CD4-positive, CD25-positive, alpha-beta regulatory T cell (primary cell): Measurements from ENCODE around the gene STOX2. TPM values are rescaled to one million over a fixed set of nuclear protein-coding genes. Genes with fewer than 3 reads are reported as not detected.

ENCODE experiments used
- ATAC-seq, 2 donors: fragments of 150-1000 bp; cut with Tn5 transposase; one replicate each; pipeline ENCODE4 v1.10.0; 2021; ENCODE audit warnings: low read depth in 2 of 2, moderate number of reproducible peaks in 2 of 2, moderate library complexity in 1 of 2
- DNase-seq, 3 donors: peaks; one replicate each; pipeline versions ENCODE4 v3.0.0 to v3.0.0-alpha.2; 2012 to 2022; ENCODE audit warnings: mixed read lengths in 1 of 3
- H3K27ac ChIP-seq: one replicate; pipeline ENCODE4 v1.7.0; 2013; ENCODE audit warnings: mild to moderate bottlenecking, low read length; ENCODE audit not compliant: insufficient read depth, poor library complexity, severe bottlenecking
- H3K27me3 ChIP-seq: one replicate; pipeline ENCODE4 v1.7.0; 2013; ENCODE audit warnings: low read length; ENCODE audit not compliant: control insufficient read depth, insufficient read depth
- H3K36me3 ChIP-seq: one replicate; pipeline ENCODE4 v1.7.0; 2013; ENCODE audit warnings: mild to moderate bottlenecking, low read length, moderate library complexity; ENCODE audit not compliant: control insufficient read depth, insufficient read depth
- H3K4me1 ChIP-seq: 2 replicates; pipeline ENCODE4 v1.7.0; 2013; ENCODE audit warnings: mild to moderate bottlenecking, low read length; ENCODE audit not compliant: insufficient read depth, control insufficient read depth, poor library complexity, severe bottlenecking
- H3K4me3 ChIP-seq: one replicate; pipeline ENCODE4 v1.7.0; 2013; ENCODE audit warnings: low read depth, mild to moderate bottlenecking, low read length, moderate library complexity
- H3K9me3 ChIP-seq, 2 experiments: 1 replicate in 1 of 2; 2 replicates in 1 of 2; pipeline ENCODE4 v1.7.0; 2013; ENCODE audit warnings: low read length in 2 of 2, mild to moderate bottlenecking in 1 of 2, moderate library complexity in 1 of 2; ENCODE audit not compliant: control insufficient read depth in 2 of 2
- H3K27ac Mint-ChIP-seq, 3 donors: one replicate each; pipeline ENCODE4 v1.8.0; 2020 to 2022; ENCODE audit warnings: mild to moderate bottlenecking in 3 of 3, mixed read lengths in 3 of 3, moderate library complexity in 2 of 3
- H3K27me3 Mint-ChIP-seq: one replicate; pipeline ENCODE4 v1.8.0; 2022; ENCODE audit warnings: mild to moderate bottlenecking, mixed read lengths
- H3K36me3 Mint-ChIP-seq: one replicate; pipeline ENCODE4 v1.8.0; 2020; ENCODE audit warnings: mixed read lengths
- H3K4me1 Mint-ChIP-seq, 4 donors: one replicate each; pipeline ENCODE4 v1.8.0; 2020 to 2022; ENCODE audit warnings: mixed read lengths in 4 of 4, mild to moderate bottlenecking in 1 of 4
- H3K4me3 Mint-ChIP-seq, 4 donors: one replicate each; pipeline ENCODE4 v1.8.0; 2020 to 2022; ENCODE audit warnings: mild to moderate bottlenecking in 4 of 4, mixed read lengths in 4 of 4, moderate library complexity in 3 of 4
- H3K9me3 Mint-ChIP-seq, 7 donors: one replicate each; pipeline ENCODE4 v1.8.0; 2020 to 2022; ENCODE audit warnings: mixed read lengths in 7 of 7, mild to moderate bottlenecking in 3 of 7, moderate library complexity in 2 of 7
- polyA plus RNA-seq, 4 donors: library from polyadenylated mRNA; unstranded; fragments of 300-500 nt; fragmentation: Illumina TruSeq; gene quantifications; one replicate each; pipeline ENCODE4 v1.2.3, GENCODE V29; 2021
- total RNA-seq: library from RNA; stranded (reverse); gene quantifications from one replicate; pipeline ENCODE4 v1.2.3, GENCODE V29; 2022

STOX2 gene
- total and polyA plus RNA-seq, 5 donors from 2014 or later = not detected

- Mint-ChIP-seq H3K36me3 (no peaks in the 10 kb centered on the region), H3K27ac (no peak overlapping the region), H3K27me3 (peaks cover 34% of the 10 kb centered on the region), H3K4me1 (peaks cover 5 to 24% (median 17%) of the 10 kb centered on the region in 4 donors), H3K9me3 (peaks cover 0 to 6% (median 0%) of the 10 kb centered on the region in 7 donors), H3K4me3 (no peak overlapping the region)
- Histone ChIP-seq H3K27me3 (peaks cover 5% of the 10 kb centered on the region), H3K27ac (no peak overlapping the region), H3K36me3 (no peaks in the 10 kb centered on the region), H3K9me3 (no peaks in the 10 kb centered on the region), H3K4me1 (peaks cover 9% of the 10 kb centered on the region), H3K4me3 (no peak overlapping the region)
- DNase-seq (no peak), ATAC-seq (no peak)
Measured at GRCh38 chr4:184024637-184025036, 119.5 kb downstream of the STOX2 start.

DNA sequence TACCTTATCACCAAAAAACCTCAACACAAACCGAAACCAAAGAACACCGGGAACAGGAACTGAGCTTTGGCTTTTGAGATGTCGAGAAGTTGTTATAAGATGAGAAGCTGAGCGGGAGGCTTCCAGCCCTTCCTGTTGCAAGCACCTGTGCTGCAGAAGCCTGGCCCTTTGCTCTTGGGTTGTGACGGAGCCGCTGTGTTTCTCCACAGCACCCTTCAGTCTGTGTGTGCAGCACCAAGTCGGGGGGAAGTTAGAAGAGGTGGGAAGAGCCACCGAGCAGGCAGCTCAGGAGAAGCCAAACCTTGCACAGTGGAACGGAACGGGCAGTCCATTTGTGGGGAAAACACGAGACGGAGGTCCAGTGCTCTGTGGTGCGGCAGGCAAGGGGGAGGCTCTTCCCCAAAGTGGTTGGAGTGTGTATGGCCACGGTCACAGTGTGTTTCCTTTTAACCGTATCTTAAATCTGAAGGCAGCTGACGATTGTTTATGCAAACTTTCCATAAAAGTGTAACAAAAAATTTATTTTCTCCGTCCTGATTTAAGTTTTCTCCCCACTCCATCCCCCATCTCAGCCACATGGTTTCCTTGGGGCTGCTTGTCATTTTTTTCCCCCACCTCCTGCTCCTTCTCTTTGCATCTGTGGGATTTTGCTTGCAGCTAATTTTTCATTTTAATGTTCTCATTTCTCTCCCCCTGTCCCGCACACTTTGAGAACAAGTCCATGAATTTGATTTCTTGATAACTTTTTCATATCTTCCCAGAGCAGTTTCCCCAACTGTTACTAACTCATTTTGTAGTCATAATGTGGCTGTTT, 123.7 kb downstream of the STOX2 start:
- peaks cover 43% of the 10 kb centered on the region for H3K27me3 Mint-ChIP-seq
- H3K4me1 ChIP-seq = peaks cover 9% of the 10 kb centered on the region
- peaks cover 5 to 24% (median 17%) of the 10 kb centered on the region in 4 donors for H3K4me1 Mint-ChIP-seq
- no peak overlapping the region for H3K27ac ChIP-seq
- H3K36me3 Mint-ChIP-seq = no peaks in the 10 kb centered on the region
- peak overlapping the region in 2 of 3 donors; percentile 19 to 78 for H3K27ac Mint-ChIP-seq
- DNase-seq (peak in 2 of 3 donors; percentile 9 to 42), ATAC-seq (peak; percentile 28 to 52)
- H3K4me3 ChIP-seq = peak overlapping the region; percentile 69
- peaks cover 5% of the 10 kb centered on the region for H3K27me3 ChIP-seq
- H3K9me3 ChIP-seq = no peaks in the 10 kb centered on the region
- H3K4me3 Mint-ChIP-seq = peak overlapping the region; percentile 7 to 89 (median 84)
- H3K36me3 ChIP-seq = no peaks in the 10 kb centered on the region
- peaks cover 0 to 6% (median 0%) of the 10 kb centered on the region in 7 donors for H3K9me3 Mint-ChIP-seq

DNA sequence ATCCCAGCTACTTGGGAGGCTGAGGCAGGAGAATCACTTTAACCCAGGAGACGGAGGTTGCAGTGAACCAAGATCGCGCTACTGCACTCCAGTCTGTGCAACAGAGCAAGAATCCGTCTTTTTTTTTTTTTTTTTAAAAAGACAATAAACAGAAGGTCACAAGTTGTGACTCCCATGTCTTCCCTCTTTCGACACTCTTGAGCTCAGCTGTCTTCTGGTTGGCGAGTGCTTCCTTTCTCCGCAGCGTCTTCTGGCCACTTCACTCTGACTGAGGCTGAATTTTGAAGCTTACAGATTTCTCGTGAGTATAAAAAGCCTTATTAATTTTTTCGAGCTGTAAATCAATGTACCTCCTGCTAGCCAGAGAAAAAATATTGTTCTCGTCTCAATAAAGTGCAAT, 124.9 kb downstream of the STOX2 start:
- Histone ChIP-seq H3K27me3 (peaks cover 5% of the 10 kb centered on the region), H3K4me3 (no peak overlapping the region), H3K36me3 (no peaks in the 10 kb centered on the region), H3K4me1 (peaks cover 9% of the 10 kb centered on the region), H3K9me3 (no peaks in the 10 kb centered on the region), H3K27ac (no peak overlapping the region)
- DNase-seq (no peak), ATAC-seq (no peak)
- H3K27ac Mint-ChIP-seq = no peak overlapping the region
- H3K36me3 Mint-ChIP-seq = no peaks in the 10 kb centered on the region
- peaks cover 36% of the 10 kb centered on the region for H3K27me3 Mint-ChIP-seq
- peaks cover 5 to 24% (median 17%) of the 10 kb centered on the region in 4 donors for H3K4me1 Mint-ChIP-seq
- H3K4me3 Mint-ChIP-seq = no peak overlapping the region
- peaks cover 0 to 6% (median 0%) of the 10 kb centered on the region in 7 donors for H3K9me3 Mint-ChIP-seq

GRCh38 chr4:184030764-184031163, 125.7 kb downstream of the STOX2 start:
- Mint-ChIP-seq H3K4me3 (no peak overlapping the region), H3K27me3 (peaks cover 39% of the 10 kb centered on the region), H3K27ac (no peak overlapping the region)

GRCh38 chr4:184032091-184032490, 127.0 kb downstream of the STOX2 start:
- H3K4me1 Mint-ChIP-seq = peaks cover 5 to 24% (median 17%) of the 10 kb centered on the region in 4 donors
- Histone ChIP-seq H3K36me3 (no peaks in the 10 kb centered on the region), H3K4me3 (no peak overlapping the region), H3K27me3 (peaks cover 2% of the 10 kb centered on the region), H3K4me1 (peaks cover 9% of the 10 kb centered on the region), H3K9me3 (no peaks in the 10 kb centered on the region), H3K27ac (no peak overlapping the region)
- H3K27me3 Mint-ChIP-seq = peaks cover 41% of the 10 kb centered on the region
- ATAC-seq (no peak), DNase-seq (no peak)
- H3K4me3 Mint-ChIP-seq = no peak overlapping the region
- no peaks in the 10 kb centered on the region for H3K36me3 Mint-ChIP-seq
- H3K27ac Mint-ChIP-seq = no peak overlapping the region
- peaks cover 0 to 3% (median 0%) of the 10 kb centered on the region in 7 donors for H3K9me3 Mint-ChIP-seq

More at GRCh38 chr4:184030764-184031163, 125.7 kb downstream of the STOX2 start:
- Mint-ChIP-seq H3K9me3 (peaks cover 0 to 6% (median 0%) of the 10 kb centered on the region in 7 donors), H3K36me3 (no peaks in the 10 kb centered on the region), H3K4me1 (peaks cover 5 to 24% (median 17%) of the 10 kb centered on the region in 4 donors)
- H3K27me3 ChIP-seq = peaks cover 5% of the 10 kb centered on the region
- H3K36me3 ChIP-seq = no peaks in the 10 kb centered on the region
- H3K27ac ChIP-seq = no peak overlapping the region
- ATAC-seq = no peak
- no peaks in the 10 kb centered on the region for H3K9me3 ChIP-seq
- no peak for DNase-seq
- peaks cover 9% of the 10 kb centered on the region for H3K4me1 ChIP-seq
- no peak overlapping the region for H3K4me3 ChIP-seq

DNA sequence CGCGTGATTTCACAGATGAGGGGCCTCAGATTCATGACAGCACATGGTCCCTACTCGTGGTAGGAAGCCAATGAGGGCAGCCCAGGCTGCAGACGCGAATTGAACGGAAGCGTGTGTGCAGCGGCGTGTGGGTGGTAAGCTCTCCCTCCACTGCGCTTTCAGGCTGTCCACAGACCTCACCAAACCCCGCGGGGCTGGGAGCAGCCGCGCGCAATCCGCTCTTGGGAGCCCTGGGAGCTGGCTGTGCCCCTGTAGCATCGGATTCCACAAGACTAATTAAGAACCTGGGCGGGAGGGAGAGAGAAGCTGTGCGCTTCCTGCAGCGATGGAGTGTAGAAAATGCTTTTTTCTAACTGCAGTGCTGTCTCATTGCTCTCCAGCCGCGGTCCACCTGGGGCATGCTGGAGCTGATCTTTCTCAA, 134.9 kb downstream of the STOX2 start:
- no peaks in the 10 kb centered on the region for H3K36me3 ChIP-seq
- H3K9me3 ChIP-seq = no peaks in the 10 kb centered on the region
- H3K27ac Mint-ChIP-seq = no peak overlapping the region
- H3K27me3 ChIP-seq = no peaks in the 10 kb centered on the region
- H3K4me1 ChIP-seq = peaks cover 3% of the 10 kb centered on the region
- peak in 1 of 3 donors; percentile 13 for DNase-seq
- peaks cover 0 to 7% (median 0%) of the 10 kb centered on the region in 4 donors for H3K4me1 Mint-ChIP-seq
- H3K27ac ChIP-seq = no peak overlapping the region
- no peak for ATAC-seq
- peak overlapping the region in 1 of 4 donors; percentile 38 for H3K4me3 Mint-ChIP-seq
- no peaks in the 10 kb centered on the region for H3K9me3 Mint-ChIP-seq
- no peak overlapping the region for H3K4me3 ChIP-seq
- peaks cover 29% of the 10 kb centered on the region for H3K27me3 Mint-ChIP-seq
- no peaks in the 10 kb centered on the region for H3K36me3 Mint-ChIP-seq

DNA sequence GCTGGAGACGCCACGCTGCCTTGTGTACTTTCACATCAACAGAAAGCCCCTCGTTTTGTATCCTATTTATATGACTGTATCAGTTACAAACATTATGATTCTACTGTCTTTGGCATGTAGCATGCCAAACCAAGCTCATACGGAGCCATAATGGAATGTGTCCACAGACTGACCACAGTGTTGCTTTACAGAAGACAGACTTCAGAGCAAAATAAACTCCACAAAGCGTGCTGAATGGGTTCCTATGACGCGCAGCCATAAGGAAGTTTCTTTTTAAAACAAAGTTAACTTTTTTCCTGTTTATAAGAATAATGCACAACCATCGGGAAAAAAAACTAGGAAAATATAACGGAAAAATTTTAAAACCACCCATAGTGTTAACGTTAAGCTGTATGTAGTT, 136.0 kb downstream of the STOX2 start:
- Histone ChIP-seq H3K4me1 (peaks cover 3% of the 10 kb centered on the region), H3K36me3 (no peaks in the 10 kb centered on the region), H3K27ac (no peak overlapping the region), H3K4me3 (no peak overlapping the region), H3K27me3 (no peaks in the 10 kb centered on the region), H3K9me3 (peaks cover 0 to 2% of the 10 kb centered on the region in 2 experiments)
- peaks cover 0 to 7% (median 0%) of the 10 kb centered on the region in 4 donors for H3K4me1 Mint-ChIP-seq
- peaks cover 31% of the 10 kb centered on the region for H3K27me3 Mint-ChIP-seq
- H3K4me3 Mint-ChIP-seq = no peak overlapping the region
- no peaks in the 10 kb centered on the region for H3K36me3 Mint-ChIP-seq
- ATAC-seq (no peak), DNase-seq (no peak)
- H3K9me3 Mint-ChIP-seq = peaks cover 0 to 7% (median 1%) of the 10 kb centered on the region in 7 donors
- no peak overlapping the region for H3K27ac Mint-ChIP-seq
